EH (cell line): ENCODE results near the gene TSPAN5.

Experiments used
- DNase-seq: peaks from one replicate; pipeline ENCODE4 v3.0.0-alpha.2; 2015; ENCODE audit warnings: low read depth

Gene TSPAN5

GRCh38 chr4:98673288-98673644, 14.9 kb upstream of the TSPAN5 start:
- DNase-seq = no peak

- DNase-seq = peak; percentile 15
Measured at GRCh38 chr4:98672583-98673287, 14.3 kb upstream of the TSPAN5 start.

- DNase-seq = no peak
Measured at GRCh38 chr4:98671131-98671530, 12.7 kb upstream of the TSPAN5 start.

- DNase-seq = no peak
Measured at GRCh38 chr4:98670186-98670585, 11.8 kb upstream of the TSPAN5 start.

- no peak for DNase-seq
Measured at GRCh38 chr4:98669577-98669976, 11.2 kb upstream of the TSPAN5 start.

- DNase-seq = no peak
Measured at GRCh38 chr4:98664959-98665358, 6.5 kb upstream of the TSPAN5 start.

GRCh38 chr4:98663226-98664006, 5.0 kb upstream of the TSPAN5 start:
- DNase-seq = no peak

GRCh38 chr4:98662626-98663225, 4.3 kb upstream of the TSPAN5 start:
- DNase-seq = no peak

- DNase-seq = no peak
Measured at GRCh38 chr4:98662055-98662453, 3.6 kb upstream of the TSPAN5 start.

- no peak for DNase-seq
Measured at GRCh38 chr4:98661371-98662054, 3.1 kb upstream of the TSPAN5 start.

GRCh38 chr4:98659741-98660462, 1.5 kb upstream of the TSPAN5 start:
- peak; percentile 68 for DNase-seq

GRCh38 chr4:98659106-98659592, 738 bp upstream of the TSPAN5 start:
- peak; percentile 70 for DNase-seq

- DNase-seq = peak; percentile 82
Measured at GRCh38 chr4:98657531-98658286, 702 bp downstream of the TSPAN5 start.

- no peak for DNase-seq
Measured at GRCh38 chr4:98656886-98657285, 1.5 kb downstream of the TSPAN5 start.

- peak; percentile 20 for DNase-seq
Measured at GRCh38 chr4:98656443-98656842, 2.0 kb downstream of the TSPAN5 start.

- peak; percentile 97 for DNase-seq
Measured at GRCh38 chr4:98653890-98654867, 4.2 kb downstream of the TSPAN5 start.

GRCh38 chr4:98652996-98653395, 5.4 kb downstream of the TSPAN5 start:
- DNase-seq = peak; percentile 86

- DNase-seq = peak; percentile 60
Measured at GRCh38 chr4:98648602-98649001, 9.8 kb downstream of the TSPAN5 start.

GRCh38 chr4:98646422-98646821, 12.0 kb downstream of the TSPAN5 start:
- DNase-seq = no peak

- DNase-seq = no peak
Measured at GRCh38 chr4:98645527-98645926, 12.9 kb downstream of the TSPAN5 start.
